Measurements from ENCODE around the gene OPRL1.

GRCh38 chr20:64079273-64080012, 439 bp upstream of the OPRL1 start, which contains the start of gene RGS19:
- TF ChIP-seq POLR2AphosphoS5 (IDR thresholded peaks at IDR 0.05) (no peak), POLR2A (IDR thresholded peaks at IDR 0.05) (no peak)
- TF ChIP-seq, protein P1, sequence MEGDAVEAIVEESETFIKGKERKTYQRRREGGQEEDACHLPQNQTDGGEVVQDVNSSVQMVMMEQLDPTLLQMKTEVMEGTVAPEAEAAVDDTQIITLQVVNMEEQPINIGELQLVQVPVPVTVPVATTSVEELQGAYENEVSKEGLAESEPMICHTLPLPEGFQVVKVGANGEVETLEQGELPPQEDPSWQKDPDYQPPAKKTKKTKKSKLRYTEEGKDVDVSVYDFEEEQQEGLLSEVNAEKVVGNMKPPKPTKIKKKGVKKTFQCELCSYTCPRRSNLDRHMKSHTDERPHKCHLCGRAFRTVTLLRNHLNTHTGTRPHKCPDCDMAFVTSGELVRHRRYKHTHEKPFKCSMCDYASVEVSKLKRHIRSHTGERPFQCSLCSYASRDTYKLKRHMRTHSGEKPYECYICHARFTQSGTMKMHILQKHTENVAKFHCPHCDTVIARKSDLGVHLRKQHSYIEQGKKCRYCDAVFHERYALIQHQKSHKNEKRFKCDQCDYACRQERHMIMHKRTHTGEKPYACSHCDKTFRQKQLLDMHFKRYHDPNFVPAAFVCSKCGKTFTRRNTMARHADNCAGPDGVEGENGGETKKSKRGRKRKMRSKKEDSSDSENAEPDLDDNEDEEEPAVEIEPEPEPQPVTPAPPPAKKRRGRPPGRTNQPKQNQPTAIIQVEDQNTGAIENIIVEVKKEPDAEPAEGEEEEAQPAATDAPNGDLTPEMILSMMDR (IDR thresholded peaks at IDR 0.05) = no peak
